ENCODE measurements around the gene CELSR1.

The CELSR1 gene

GRCh38 chr22:46439576-46440465 is 97.6 kb downstream of the CELSR1 start:
- no peak for FAIRE-seq

- no peak for FAIRE-seq
Measured at GRCh38 chr22:46439111-46439510, 98.3 kb downstream of the CELSR1 start.

- no peak for FAIRE-seq
Measured at GRCh38 chr22:46437671-46438440, 99.6 kb downstream of the CELSR1 start.

DNA sequence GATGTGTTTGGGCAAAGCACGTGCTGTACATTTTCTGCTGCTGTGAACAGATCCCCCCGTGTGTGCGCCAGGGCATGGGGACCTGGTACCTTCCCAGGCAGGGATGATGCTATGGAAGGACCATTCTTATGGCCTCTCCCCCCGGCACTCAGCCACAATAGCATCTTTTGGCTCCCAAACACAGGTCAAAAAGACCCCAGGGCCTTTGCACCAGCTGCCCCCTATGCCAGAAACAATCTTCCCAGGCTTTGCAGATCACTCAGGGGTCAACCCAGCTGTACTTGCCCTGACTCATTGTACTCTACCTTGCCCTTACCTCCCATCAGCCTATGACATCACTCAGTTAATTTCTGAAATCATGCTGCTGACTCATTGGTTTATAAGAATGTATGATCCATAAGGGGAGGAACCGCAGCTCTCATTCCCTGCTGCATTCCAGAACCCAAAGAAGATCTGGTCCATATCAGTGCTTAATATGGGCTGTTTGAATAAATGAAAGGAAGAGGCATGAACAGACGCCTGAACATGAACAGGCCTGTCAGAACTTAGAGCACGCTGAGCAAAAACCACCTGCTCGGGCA is 100.7 kb downstream of the CELSR1 start:
- FAIRE-seq = no peak

GRCh38 chr22:46433318-46433717 is 104.1 kb downstream of the CELSR1 start:
- no peak for FAIRE-seq

DNA sequence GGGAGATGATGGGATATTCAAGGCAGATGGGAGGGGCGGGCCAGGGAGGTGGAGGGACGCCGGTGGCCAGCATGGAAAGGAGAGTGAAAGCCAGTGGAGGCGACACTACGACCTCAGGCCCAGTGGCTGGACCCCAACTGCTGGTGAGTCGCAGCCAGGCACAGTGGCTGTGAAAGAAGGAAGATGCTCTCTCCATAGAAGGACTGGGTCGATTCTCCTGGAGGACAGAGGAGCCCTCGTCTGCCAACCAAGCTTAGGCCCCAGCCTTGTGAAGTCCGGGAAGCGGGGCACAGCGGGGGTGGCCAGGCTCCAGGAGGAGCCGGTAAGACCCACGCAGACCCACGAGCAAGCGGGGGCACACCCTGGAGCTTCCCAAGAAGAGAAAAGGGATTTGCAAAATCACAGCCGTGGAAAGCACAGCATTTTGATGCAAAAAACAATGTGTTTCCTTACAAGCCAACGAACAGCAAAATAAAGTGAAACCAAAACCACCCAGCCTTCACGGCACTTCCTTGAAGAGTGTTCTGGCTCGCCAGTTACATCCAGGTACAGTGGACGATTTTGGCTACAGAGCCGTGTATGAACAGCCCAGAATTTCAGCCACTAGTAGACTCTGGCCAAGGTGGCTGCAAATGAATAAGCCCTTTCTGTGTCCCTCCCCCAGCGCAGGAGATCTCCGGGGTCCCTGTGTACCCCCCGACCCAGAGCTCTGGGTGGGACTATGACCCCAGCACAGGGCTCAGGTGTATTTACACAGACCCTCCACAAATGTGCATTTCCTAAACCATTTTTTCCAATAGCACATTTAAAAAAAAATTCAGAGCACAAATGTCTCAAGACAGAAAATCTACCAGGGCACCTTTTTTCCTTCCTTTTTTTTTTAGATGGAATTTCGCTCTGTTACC is 105.0 kb downstream of the CELSR1 start:
- FAIRE-seq = no peak

DNA sequence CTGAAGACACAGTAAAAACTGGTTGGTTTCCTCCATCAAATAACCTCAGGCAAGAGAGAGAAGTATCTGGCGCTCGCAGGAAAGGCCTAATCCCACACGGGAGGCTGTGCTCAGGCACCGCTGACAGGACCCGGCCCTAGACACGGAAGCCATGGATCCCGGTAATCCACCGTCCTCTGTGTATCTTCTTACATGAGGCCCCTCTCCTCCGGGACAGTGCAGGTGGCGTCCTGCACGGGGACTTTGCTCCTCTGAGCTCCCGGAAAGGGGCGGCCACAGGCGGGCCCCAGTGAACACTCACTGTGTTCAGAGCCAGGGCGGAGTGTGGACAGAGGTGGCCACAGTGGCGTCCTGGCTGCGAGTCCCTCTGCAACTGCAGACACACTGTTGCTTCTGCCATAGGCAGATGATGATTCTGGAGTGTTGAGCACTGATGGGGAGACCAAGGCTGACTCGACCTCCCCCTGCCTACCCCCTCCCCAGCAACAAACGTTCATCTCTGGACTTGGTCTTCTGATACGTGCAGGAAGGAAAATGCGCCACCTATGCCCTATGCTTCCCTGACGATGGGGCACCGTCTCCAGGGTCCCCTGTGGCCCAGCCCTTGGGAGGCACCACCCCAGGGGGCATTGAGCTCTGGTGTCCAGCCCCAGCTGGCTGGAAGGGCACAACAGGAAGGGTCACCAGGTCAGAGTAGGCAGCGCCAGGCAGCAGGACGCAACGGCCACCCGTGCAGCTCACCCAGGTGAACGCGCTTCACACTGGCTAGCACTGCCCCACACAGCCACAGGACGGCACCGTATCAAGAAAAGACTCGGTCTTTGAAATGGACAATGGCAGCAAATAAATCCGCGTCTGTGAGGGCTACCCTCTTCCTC is 106.2 kb downstream of the CELSR1 start:
- no peak for FAIRE-seq

DNA sequence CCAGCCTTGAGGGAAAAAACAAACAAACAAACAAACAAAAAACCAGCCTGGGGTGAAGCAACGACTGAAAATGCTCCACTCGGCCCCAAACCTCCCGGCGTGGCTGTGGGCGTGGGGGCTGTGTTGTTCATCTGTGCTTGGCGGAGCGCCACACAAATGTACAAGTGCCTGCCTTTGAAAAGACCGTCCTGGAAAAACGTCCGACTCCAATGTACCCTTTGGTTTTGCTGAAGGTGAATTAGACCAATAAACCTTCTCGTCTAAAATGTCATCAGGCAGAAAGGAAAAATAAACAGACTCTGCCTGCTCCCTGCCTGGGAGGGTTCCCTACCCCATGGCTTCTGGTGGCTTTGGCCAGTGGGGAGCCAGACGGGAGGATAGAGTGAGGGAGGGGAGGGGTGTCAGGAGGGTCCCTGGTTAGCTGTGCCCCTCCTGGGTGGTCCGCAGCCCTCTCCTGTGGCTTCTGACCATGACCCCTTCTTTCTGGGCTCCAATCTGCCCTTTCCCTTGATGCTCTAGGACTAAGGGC is 108.0 kb downstream of the CELSR1 start:
- no peak for FAIRE-seq

GRCh38 chr22:46428602-46429324 is 108.7 kb downstream of the CELSR1 start:
- FAIRE-seq = no peak

DNA sequence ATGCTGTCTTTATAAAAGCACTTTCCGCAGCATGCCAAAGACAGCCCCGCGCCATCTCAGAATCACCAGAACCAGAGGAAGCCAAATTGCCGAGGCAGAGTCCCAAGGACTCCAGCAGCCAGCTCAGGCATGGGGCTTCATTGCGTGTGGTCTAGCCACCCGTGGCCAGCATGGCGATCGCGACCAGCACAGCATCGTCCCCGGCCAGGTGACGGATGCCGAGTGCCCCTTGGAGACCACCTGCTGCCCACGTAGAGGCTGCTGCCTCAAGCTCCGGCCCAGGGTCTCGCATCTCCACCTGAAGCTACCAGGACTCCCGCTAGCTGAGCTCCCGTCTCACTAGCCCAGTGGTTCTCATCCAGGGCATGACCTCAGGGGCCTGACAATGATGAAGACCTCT is 109.2 kb downstream of the CELSR1 start:
- FAIRE-seq = no peak

DNA sequence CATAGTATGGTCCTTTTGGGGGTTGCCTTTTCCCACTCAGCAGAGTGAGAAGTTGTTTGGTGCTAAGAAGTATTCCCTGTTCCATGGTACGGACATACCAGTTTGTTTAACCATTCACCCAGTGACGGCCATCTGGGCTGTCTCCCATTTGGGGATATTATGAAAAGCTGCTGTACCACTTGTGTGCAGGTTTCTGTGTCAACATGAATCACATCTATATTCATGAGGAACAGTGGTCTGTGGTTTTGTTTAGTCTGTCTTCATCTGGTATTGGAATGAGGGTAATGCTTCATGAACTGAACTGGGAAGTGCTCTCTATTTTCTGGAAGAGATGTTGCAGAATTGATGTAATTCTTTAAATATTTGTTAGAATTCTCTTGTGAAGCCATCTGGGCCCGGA is 112.4 kb downstream of the CELSR1 start:
- FAIRE-seq = no peak

DNA sequence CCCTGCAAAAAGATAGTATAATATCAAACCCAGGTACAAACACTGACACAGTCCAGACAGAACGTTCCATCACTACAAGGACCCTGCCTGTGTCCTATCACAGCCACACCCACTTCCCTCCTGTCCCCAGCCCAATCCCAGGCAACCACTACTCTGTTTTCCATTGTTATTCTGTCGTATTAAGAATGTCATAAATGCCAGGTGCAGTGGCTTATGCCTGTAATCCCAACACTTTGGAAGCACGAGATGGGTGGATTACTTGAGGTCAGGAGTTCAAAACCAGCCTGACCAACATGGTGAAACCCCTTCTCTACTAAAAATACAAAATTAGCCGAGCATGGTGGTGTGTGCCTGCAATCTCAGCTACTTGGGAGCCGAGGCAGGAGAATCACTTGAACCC is 112.9 kb downstream of the CELSR1 start:
- no peak for FAIRE-seq

DNA sequence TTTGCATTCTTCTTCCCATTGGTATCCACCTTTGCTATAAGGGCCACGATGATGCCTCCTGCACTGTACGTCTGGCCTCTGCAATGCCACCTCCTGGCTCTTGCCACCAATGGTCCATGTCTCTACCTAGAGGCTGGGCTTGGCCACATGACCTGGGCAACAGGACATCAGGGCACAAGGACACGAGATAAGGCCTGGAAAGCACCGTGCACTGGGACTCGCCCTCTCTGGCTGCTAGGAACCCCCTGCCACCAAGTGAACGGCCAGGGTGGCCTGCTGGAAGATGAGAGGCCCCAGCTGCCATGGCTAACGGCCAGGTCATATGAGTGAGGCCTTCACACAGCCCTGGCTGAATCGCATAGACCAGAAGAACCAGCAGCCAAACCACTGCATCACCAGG is 114.5 kb downstream of the CELSR1 start:
- FAIRE-seq = no peak

DNA sequence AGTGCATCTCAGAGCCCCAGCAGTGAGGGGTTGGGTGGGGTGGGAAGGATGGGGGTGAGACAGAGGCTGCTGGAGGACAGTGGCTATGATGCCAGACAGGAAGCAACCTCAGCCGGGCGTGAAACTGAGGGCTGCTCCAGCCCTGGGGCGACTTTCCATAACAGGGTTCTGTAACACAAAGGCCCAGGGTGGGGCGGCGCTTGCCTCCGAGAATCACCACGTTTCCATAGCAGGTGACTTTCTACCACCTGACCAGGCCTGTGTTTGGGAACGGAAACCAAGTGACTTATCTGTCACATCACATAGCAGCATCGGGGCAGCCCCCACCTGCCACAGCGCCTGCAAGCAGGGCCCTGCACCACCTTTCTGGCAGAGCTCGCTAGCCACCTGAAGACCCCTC is 116.2 kb downstream of the CELSR1 start:
- FAIRE-seq = no peak

DNA sequence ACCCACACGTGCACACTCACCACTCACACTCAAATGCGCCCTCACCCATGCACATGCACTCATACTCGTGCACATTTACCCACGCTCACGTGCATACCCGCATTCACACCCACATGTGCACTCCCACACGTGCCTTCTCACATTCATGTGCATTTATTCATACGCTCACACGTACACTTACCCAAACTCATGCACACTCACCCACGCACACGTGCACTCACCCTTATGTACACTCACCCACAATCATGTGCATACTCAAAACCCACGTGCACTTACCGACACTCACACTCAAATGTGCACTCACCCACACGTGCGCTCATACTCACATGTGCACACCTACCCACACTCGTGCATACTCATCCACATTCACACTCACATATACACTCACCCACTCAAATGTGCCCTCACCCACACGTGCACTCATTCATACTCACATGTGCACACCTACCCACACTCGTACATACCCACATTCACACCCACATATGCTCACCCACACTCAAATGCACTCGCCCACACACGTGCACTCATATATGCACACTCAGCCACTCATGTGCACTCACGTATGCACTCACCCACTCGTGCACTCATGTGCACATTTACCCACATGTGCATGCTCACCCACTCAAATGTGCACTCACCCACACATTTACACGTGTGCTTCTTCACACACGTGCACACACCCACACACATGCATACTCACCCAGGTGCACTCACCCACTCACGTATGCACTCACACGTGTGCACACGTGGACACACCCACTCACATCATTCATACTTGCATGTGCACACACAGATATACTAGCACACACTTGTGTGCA is 117.5 kb downstream of the CELSR1 start:
- no peak for FAIRE-seq

GRCh38 chr22:46418827-46419226 is 118.6 kb downstream of the CELSR1 start:
- FAIRE-seq = no peak

GRCh38 chr22:46417769-46418168 is 119.7 kb downstream of the CELSR1 start:
- FAIRE-seq = no peak

DNA sequence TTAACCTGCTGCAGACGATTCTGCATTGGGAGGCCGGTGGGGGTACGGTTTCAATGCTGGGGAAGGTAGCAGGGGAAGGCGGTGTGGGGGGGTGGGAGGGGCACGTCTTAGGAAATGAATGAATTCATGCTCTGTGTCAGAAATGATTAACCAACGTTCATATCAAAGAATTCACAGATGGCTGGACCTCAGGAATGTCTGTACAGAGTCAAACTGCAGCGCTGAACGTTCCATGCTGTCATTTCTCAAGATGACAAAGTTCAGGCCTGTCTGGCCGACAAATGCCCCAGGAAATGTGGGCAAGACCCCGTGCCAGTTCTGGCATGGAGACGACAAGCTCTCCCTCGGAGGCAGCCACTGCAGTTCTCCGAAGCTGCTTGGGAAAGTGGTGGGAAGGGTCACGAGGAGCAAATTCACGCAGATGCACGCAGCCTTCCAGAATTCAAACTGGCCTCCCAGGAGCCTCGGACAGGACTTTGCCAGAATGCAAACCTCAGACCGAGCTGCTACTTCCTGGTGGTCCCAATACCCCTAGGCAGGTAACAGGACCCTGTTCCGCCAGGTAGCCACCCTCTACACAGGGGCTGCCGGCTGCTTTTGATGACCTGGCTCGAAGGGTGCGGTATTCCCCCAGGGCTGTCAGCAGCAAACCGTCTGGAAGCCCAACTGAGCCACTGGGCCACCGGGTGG is 120.4 kb downstream of the CELSR1 start:
- no peak for FAIRE-seq

DNA sequence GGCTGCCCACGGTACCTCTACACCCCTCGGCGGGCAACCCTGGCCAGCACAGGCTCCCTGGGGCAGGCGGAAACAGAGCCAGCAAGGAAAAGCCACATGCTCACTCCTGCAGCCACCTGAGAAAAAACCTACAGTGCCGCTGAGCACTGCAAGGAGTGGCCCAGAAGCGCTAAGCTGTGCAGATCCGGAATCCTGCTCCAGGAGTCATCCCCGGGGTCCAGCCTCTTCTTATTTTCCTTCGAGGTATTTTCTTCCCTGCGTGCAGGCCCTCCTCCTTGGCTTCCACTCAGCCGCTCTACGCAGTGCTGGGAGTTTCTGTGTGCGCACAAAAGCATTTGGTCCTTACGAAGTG is 120.9 kb downstream of the CELSR1 start:
- FAIRE-seq = no peak

Data from A204.1 (cell line).